ENCODE measurements around the gene ZFYVE16.

The ZFYVE16 gene

GRCh38 chr5:80435476-80435875 is 27.6 kb downstream of the ZFYVE16 start:
- TF ChIP-seq CTCF (IDR thresholded peaks at IDR 0.05): no peak
- no peak for DNase-seq
- Mint-ChIP-seq H3K36me3 (ENCODE audit: low read depth) (peaks cover 83% of the 10 kb centered on the region), H3K4me1 (peaks cover 9% of the 10 kb centered on the region), H3K27ac (no peak overlapping the region), H3K9me3 (peaks cover 28% of the 10 kb centered on the region), H3K27me3 (ENCODE audit: low read depth, poor library complexity) (no peaks in the 10 kb centered on the region), H3K4me3 (no peak overlapping the region)

- H3K9me3 Mint-ChIP-seq: peaks cover 10% of the 10 kb centered on the region
- no peak overlapping the region for H3K27ac Mint-ChIP-seq
- no peaks in the 10 kb centered on the region for H3K27me3 Mint-ChIP-seq (ENCODE audit: low read depth, poor library complexity)
- H3K36me3 Mint-ChIP-seq (ENCODE audit: low read depth): peaks cover 84% of the 10 kb centered on the region
- no peak for DNase-seq
- peaks cover 16% of the 10 kb centered on the region for H3K4me1 Mint-ChIP-seq
- no peak for TF ChIP-seq CTCF (IDR thresholded peaks at IDR 0.05)
- H3K4me3 Mint-ChIP-seq: no peak overlapping the region
Observed at GRCh38 chr5:80437326-80437725, 29.5 kb downstream of the ZFYVE16 start.

GRCh38 chr5:80438739-80439138 is 30.9 kb downstream of the ZFYVE16 start:
- Mint-ChIP-seq H3K4me3 (no peak overlapping the region), H3K27me3 (ENCODE audit: low read depth, poor library complexity) (no peaks in the 10 kb centered on the region), H3K4me1 (peaks cover 16% of the 10 kb centered on the region), H3K36me3 (ENCODE audit: low read depth) (peaks cover 78% of the 10 kb centered on the region), H3K9me3 (no peaks in the 10 kb centered on the region), H3K27ac (no peak overlapping the region)
- DNase-seq: no peak
- TF ChIP-seq CTCF (IDR thresholded peaks at IDR 0.05): no peak

GRCh38 chr5:80439213-80439612 is 31.3 kb downstream of the ZFYVE16 start:
- Mint-ChIP-seq H3K9me3 (no peaks in the 10 kb centered on the region), H3K27ac (no peak overlapping the region), H3K4me1 (peaks cover 16% of the 10 kb centered on the region), H3K36me3 (ENCODE audit: low read depth) (peaks cover 73% of the 10 kb centered on the region), H3K27me3 (ENCODE audit: low read depth, poor library complexity) (no peaks in the 10 kb centered on the region), H3K4me3 (no peak overlapping the region)
- DNase-seq: no peak
- no peak for TF ChIP-seq CTCF (IDR thresholded peaks at IDR 0.05)

GRCh38 chr5:80442742-80443141 is 34.9 kb downstream of the ZFYVE16 start:
- DNase-seq: no peak

More at GRCh38 chr5:80442742-80443141, 34.9 kb downstream of the ZFYVE16 start:
- no peak for TF ChIP-seq CTCF (IDR thresholded peaks at IDR 0.05)
- Mint-ChIP-seq H3K4me1 (peaks cover 16% of the 10 kb centered on the region), H3K4me3 (no peak overlapping the region), H3K27ac (peak overlapping the region; percentile 1), H3K9me3 (no peaks in the 10 kb centered on the region), H3K36me3 (ENCODE audit: low read depth) (peaks cover 59% of the 10 kb centered on the region), H3K27me3 (ENCODE audit: low read depth, poor library complexity) (no peaks in the 10 kb centered on the region)

Data from nephron progenitor cell (in vitro differentiated cells).